ENCODE data around the gene PGAM5. TPM values are rescaled to one million over a fixed set of nuclear protein-coding genes. Genes with fewer than 3 reads are reported as not detected.

PGAM5 gene
- total and polyA plus RNA-seq, 2 experiments from 2014 or later = 17.6 to 27.2 TPM

- Histone ChIP-seq H3K9me2 (replicated peaks; ENCODE audit: insufficient read depth) (no peaks in the 10 kb centered on the region), H3K4me2 (no peak overlapping the region), H3K27me3 (no peaks in the 10 kb centered on the region), H2AFZ (no peak overlapping the region), H3K4me3 (no peak overlapping the region), H3K79me2 (no peaks in the 10 kb centered on the region), H3K36me3 (replicated peaks; ENCODE audit: insufficient read depth, low read depth) (no peaks in the 10 kb centered on the region), H3K4me1 (ENCODE audit: insufficient read depth) (no peaks in the 10 kb centered on the region), H3K9me3 (ENCODE audit: low read depth) (no peaks in the 10 kb centered on the region), H3K27ac (no peak overlapping the region), H4K20me1 (ENCODE audit: insufficient read depth, poor library complexity, severe bottlenecking) (no peaks in the 10 kb centered on the region)
- TF ChIP-seq EZH2phosphoT487 (IDR thresholded peaks at IDR 0.05; ENCODE audit: low read depth, severe bottlenecking, unreplicated experiment) = no peak
- no peak for DNase-seq (ENCODE audit: low spot score)
- 89% methylated on average over 7 of the region's 7 CpGs for WGBS (ENCODE audit: low lambda C conversion rate, missing lambda C conversion rate)
Measured at GRCh38 chr12:132728502-132728901, 17.9 kb downstream of the PGAM5 start.

GRCh38 chr12:132729541-132730320 lies 19.1 kb downstream of the PGAM5 start:
- Histone ChIP-seq H3K9me3 (ENCODE audit: low read depth) (no peaks in the 10 kb centered on the region), H3K27me3 (no peaks in the 10 kb centered on the region), H3K9me2 (replicated peaks; ENCODE audit: insufficient read depth) (no peaks in the 10 kb centered on the region), H3K27ac (no peak overlapping the region), H3K4me1 (ENCODE audit: insufficient read depth) (no peaks in the 10 kb centered on the region), H3K79me2 (no peaks in the 10 kb centered on the region), H2AFZ (no peak overlapping the region), H3K4me2 (no peak overlapping the region), H3K4me3 (no peak overlapping the region), H3K36me3 (replicated peaks; ENCODE audit: insufficient read depth, low read depth) (no peaks in the 10 kb centered on the region), H4K20me1 (ENCODE audit: insufficient read depth, poor library complexity, severe bottlenecking) (no peaks in the 10 kb centered on the region)
- 92% methylated on average over 24 of the region's 24 CpGs for WGBS (ENCODE audit: low lambda C conversion rate, missing lambda C conversion rate)
- no peak for DNase-seq (ENCODE audit: low spot score)
- TF ChIP-seq EZH2phosphoT487 (IDR thresholded peaks at IDR 0.05; ENCODE audit: low read depth, severe bottlenecking, unreplicated experiment) (no peak), CTCF (IDR thresholded peaks at IDR 0.05; ENCODE audit: poor library complexity) (no peak), EZH2 (IDR thresholded peaks at IDR 0.05; ENCODE audit: borderline replicate concordance) (no peak)

- H3K4me1 ChIP-seq (ENCODE audit: insufficient read depth) = no peaks in the 10 kb centered on the region
- no peaks in the 10 kb centered on the region for H4K20me1 ChIP-seq (ENCODE audit: insufficient read depth, poor library complexity, severe bottlenecking)
- no peaks in the 10 kb centered on the region for H3K9me3 ChIP-seq (ENCODE audit: low read depth)
- WGBS (ENCODE audit: low lambda C conversion rate, missing lambda C conversion rate) = 95% methylated on average over 11 of the region's 11 CpGs
- no peaks in the 10 kb centered on the region for H3K9me2 ChIP-seq (replicated peaks; ENCODE audit: insufficient read depth)
- H2AFZ ChIP-seq = no peak overlapping the region
- peaks cover 3% of the 10 kb centered on the region for H3K36me3 ChIP-seq (replicated peaks; ENCODE audit: insufficient read depth, low read depth)
- TF ChIP-seq EZH2phosphoT487 (IDR thresholded peaks at IDR 0.05; ENCODE audit: low read depth, severe bottlenecking, unreplicated experiment) (no peak), EZH2 (IDR thresholded peaks at IDR 0.05; ENCODE audit: borderline replicate concordance) (no peak), CTCF (IDR thresholded peaks at IDR 0.05; ENCODE audit: poor library complexity) (no peak)
- H3K27ac ChIP-seq = no peak overlapping the region
- H3K79me2 ChIP-seq = no peaks in the 10 kb centered on the region
- H3K4me3 ChIP-seq = no peak overlapping the region
- DNase-seq (ENCODE audit: low spot score) = no peak
- no peak overlapping the region for H3K4me2 ChIP-seq
- H3K27me3 ChIP-seq = no peaks in the 10 kb centered on the region
Measured at GRCh38 chr12:132730353-132730752, 19.7 kb downstream of the PGAM5 start.

GRCh38 chr12:132731574-132731973 lies 20.9 kb downstream of the PGAM5 start:
- no peaks in the 10 kb centered on the region for H3K79me2 ChIP-seq
- no peaks in the 10 kb centered on the region for H3K4me1 ChIP-seq (ENCODE audit: insufficient read depth)
- H3K36me3 ChIP-seq (replicated peaks; ENCODE audit: insufficient read depth, low read depth) = peaks cover 3% of the 10 kb centered on the region
- no peaks in the 10 kb centered on the region for H3K9me2 ChIP-seq (replicated peaks; ENCODE audit: insufficient read depth)
- TF ChIP-seq EZH2 (IDR thresholded peaks at IDR 0.05; ENCODE audit: borderline replicate concordance) (no peak), EZH2phosphoT487 (IDR thresholded peaks at IDR 0.05; ENCODE audit: low read depth, severe bottlenecking, unreplicated experiment) (no peak)
- WGBS (ENCODE audit: low lambda C conversion rate, missing lambda C conversion rate) = 93% methylated on average over 17 of the region's 17 CpGs
- no peak for DNase-seq (ENCODE audit: low spot score)
- no peak overlapping the region for H3K4me3 ChIP-seq
- no peak overlapping the region for H2AFZ ChIP-seq
- H3K27me3 ChIP-seq = no peaks in the 10 kb centered on the region
- H3K27ac ChIP-seq = no peak overlapping the region
- H3K4me2 ChIP-seq = no peak overlapping the region
- no peaks in the 10 kb centered on the region for H4K20me1 ChIP-seq (ENCODE audit: insufficient read depth, poor library complexity, severe bottlenecking)
- no peaks in the 10 kb centered on the region for H3K9me3 ChIP-seq (ENCODE audit: low read depth)
